Neural cell (in vitro differentiated cells): ENCODE measurements around the gene HCAR1.

Experiments used
- CTCF ChIP-seq: fragments of 450-650 bp; IDR thresholded peaks from 2 replicates; pipeline ENCODE4 v1.5.1; 2014; ENCODE audit warnings: antibody characterized with exemption, mild to moderate bottlenecking, moderate library complexity; ENCODE audit not compliant: poor library complexity, severe bottlenecking
- POLR2AphosphoS5 ChIP-seq: IDR thresholded peaks from 2 replicates; pipeline ENCODE4 v1.6.1; 2012
- REST ChIP-seq: IDR thresholded peaks from 2 replicates; pipeline ENCODE4 v1.6.1; 2012; ENCODE audit warnings: borderline replicate concordance

GRCh38 chr12:122691566-122691965, 39.1 kb downstream of the HCAR1 start:
- no peak for TF ChIP-seq CTCF
- TF ChIP-seq POLR2AphosphoS5, result no peak
- no peak for TF ChIP-seq REST
